ENCODE data around the gene ADAMTS17.

The ADAMTS17 gene

GRCh38 chr15:100061944-100062343, 279.8 kb downstream of the ADAMTS17 start:
- no peak for DNase-seq

GRCh38 chr15:100060276-100060926, 281.4 kb downstream of the ADAMTS17 start:
- no peak for DNase-seq

GRCh38 chr15:100059521-100059920, 282.3 kb downstream of the ADAMTS17 start:
- DNase-seq: no peak

GRCh38 chr15:100059094-100059493, 282.7 kb downstream of the ADAMTS17 start:
- DNase-seq: no peak

- no peak for DNase-seq
These were observed 283.3 kb downstream of the ADAMTS17 start for GRCh38 chr15:100058458-100058857.

GRCh38 chr15:100057281-100057680, 284.5 kb downstream of the ADAMTS17 start:
- DNase-seq: no peak

GRCh38 chr15:100056411-100057072, 285.2 kb downstream of the ADAMTS17 start:
- no peak for DNase-seq

GRCh38 chr15:100055821-100056220, 286.0 kb downstream of the ADAMTS17 start:
- DNase-seq: no peak

GRCh38 chr15:100054539-100054938, 287.2 kb downstream of the ADAMTS17 start:
- no peak for DNase-seq

GRCh38 chr15:100053474-100054121, 288.2 kb downstream of the ADAMTS17 start:
- DNase-seq: no peak

GRCh38 chr15:100052716-100053473, 288.9 kb downstream of the ADAMTS17 start:
- DNase-seq: no peak

- DNase-seq: no peak
These were observed 290.6 kb downstream of the ADAMTS17 start for GRCh38 chr15:100050877-100051786.

GRCh38 chr15:100049936-100050876, 291.6 kb downstream of the ADAMTS17 start:
- no peak for DNase-seq

GRCh38 chr15:100049483-100049882, 292.3 kb downstream of the ADAMTS17 start:
- no peak for DNase-seq

- DNase-seq: no peak
These were observed 293.0 kb downstream of the ADAMTS17 start for GRCh38 chr15:100048736-100049135.

GRCh38 chr15:100043692-100044091, 298.1 kb downstream of the ADAMTS17 start:
- no peak for DNase-seq

GRCh38 chr15:100043068-100043641, 298.6 kb downstream of the ADAMTS17 start:
- no peak for DNase-seq

- DNase-seq: no peak
These were observed 299.2 kb downstream of the ADAMTS17 start for GRCh38 chr15:100042558-100042957.

- no peak for DNase-seq
These were observed 300.5 kb downstream of the ADAMTS17 start for GRCh38 chr15:100041127-100041828.

- DNase-seq: no peak
These were observed 301.8 kb downstream of the ADAMTS17 start for GRCh38 chr15:100039994-100040393.
